ENCODE results near the gene ADARB2. TPM values are rescaled to one million over a fixed set of nuclear protein-coding genes. Genes with fewer than 3 reads are reported as not detected.

Gene ADARB2
- total and polyA plus RNA-seq, 10 of the 15 experiments (the other 5 are each of a cell fraction or from before 2014, with no cell fraction given): 0.02 to 4.1 (median 0.76) TPM

DNA sequence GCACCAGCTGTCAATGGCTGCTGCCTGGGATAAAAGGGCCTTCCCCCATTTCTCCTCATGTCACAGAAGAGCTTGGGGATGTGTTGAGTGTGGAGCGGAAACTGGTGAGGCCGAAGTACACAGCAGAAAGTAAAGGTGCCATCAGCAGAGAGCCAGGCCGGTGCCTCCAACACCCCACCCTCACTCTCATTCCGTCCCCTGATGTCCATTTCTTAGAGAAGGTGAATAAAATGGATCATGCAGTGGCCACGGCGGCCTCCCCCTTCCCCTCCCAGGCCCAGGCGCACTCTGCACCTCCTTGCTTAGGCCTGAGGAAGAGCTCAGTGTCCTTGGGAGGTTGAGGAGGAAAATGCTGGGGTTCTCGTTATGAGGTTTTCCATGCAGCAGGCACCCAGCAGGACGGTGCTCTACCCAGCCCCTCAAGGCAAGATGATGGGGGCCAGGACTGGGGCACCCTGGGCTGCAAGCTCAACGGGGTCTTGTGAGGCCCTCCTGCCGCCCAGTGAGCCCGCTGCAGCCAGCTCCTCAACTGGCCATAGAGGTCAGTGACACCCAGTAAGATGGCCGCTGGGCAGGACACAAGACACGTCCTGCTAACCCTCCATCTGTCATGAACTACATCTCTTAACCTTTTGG is 163.9 kb downstream of the ADARB2 start (continued):
- TF ChIP-seq, protein P1, sequence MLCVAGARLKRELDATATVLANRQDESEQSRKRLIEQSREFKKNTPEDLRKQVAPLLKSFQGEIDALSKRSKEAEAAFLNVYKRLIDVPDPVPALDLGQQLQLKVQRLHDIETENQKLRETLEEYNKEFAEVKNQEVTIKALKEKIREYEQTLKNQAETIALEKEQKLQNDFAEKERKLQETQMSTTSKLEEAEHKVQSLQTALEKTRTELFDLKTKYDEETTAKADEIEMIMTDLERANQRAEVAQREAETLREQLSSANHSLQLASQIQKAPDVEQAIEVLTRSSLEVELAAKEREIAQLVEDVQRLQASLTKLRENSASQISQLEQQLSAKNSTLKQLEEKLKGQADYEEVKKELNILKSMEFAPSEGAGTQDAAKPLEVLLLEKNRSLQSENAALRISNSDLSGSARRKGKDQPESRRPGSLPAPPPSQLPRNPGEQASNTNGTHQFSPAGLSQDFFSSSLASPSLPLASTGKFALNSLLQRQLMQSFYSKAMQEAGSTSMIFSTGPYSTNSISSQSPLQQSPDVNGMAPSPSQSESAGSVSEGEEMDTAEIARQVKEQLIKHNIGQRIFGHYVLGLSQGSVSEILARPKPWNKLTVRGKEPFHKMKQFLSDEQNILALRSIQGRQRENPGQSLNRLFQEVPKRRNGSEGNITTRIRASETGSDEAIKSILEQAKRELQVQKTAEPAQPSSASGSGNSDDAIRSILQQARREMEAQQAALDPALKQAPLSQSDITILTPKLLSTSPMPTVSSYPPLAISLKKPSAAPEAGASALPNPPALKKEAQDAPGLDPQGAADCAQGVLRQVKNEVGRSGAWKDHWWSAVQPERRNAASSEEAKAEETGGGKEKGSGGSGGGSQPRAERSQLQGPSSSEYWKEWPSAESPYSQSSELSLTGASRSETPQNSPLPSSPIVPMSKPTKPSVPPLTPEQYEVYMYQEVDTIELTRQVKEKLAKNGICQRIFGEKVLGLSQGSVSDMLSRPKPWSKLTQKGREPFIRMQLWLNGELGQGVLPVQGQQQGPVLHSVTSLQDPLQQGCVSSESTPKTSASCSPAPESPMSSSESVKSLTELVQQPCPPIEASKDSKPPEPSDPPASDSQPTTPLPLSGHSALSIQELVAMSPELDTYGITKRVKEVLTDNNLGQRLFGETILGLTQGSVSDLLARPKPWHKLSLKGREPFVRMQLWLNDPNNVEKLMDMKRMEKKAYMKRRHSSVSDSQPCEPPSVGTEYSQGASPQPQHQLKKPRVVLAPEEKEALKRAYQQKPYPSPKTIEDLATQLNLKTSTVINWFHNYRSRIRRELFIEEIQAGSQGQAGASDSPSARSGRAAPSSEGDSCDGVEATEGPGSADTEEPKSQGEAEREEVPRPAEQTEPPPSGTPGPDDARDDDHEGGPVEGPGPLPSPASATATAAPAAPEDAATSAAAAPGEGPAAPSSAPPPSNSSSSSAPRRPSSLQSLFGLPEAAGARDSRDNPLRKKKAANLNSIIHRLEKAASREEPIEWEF (IDR thresholded peaks at IDR 0.05; ENCODE audit: insufficient replicate concordance, low read depth, low read length): no peak
- no peak for TF ChIP-seq SMC3 (IDR thresholded peaks at IDR 0.05; ENCODE audit: borderline replicate concordance, low read length)

- no peak overlapping the region for H2AFZ ChIP-seq (ENCODE audit: control insufficient read depth, low read depth, low read length)
- ChIA-PET SMC1A (ENCODE audit: uncharacterized antibody, unreplicated experiment) (no interaction called here), POLR2A (no interaction called here), CTCF (no interaction called here), RAD21 (ENCODE audit: unreplicated experiment) (no interaction called here)
- FAIRE-seq: no peak
- no peak overlapping the region for H3K27ac ChIP-seq (ENCODE audit: control insufficient read depth, insufficient read depth)
- DNase-seq (ENCODE audit: low read depth, low spot score): no peak
- H4K20me1 ChIP-seq (ENCODE audit: control insufficient read depth, insufficient read depth): no peaks in the 10 kb centered on the region
- H3K4me2 ChIP-seq (ENCODE audit: control insufficient read depth, insufficient read depth): no peak overlapping the region
- BruUV-seq (replicated peaks): no TSS peak
- H3K9me3 ChIP-seq (replicated peaks; ENCODE audit: control insufficient read depth, insufficient read depth, low read length): no peaks in the 10 kb centered on the region
- TF ChIP-seq RAD21 (IDR thresholded peaks at IDR 0.05; ENCODE audit: insufficient read depth, low read depth, low read length): 0 out of 2 replicates have a peak, but pooled peaks have one; percentile 10
- no peak for TF ChIP-seq SMAD1 (IDR thresholded peaks at IDR 0.05; ENCODE audit: low read depth, partially characterized antibody)
- TF ChIP-seq NR2F1 (conservative IDR thresholded peaks at IDR 0.05): 0 out of 2 replicates have a peak, but pooled peaks have one; percentile 13
- no peak overlapping the region for H3K4me3 ChIP-seq
- in situ Hi-C loops (cut with MboI): no loop called here
- ATAC-seq: peak; percentile 42; the same call in 2 of the 3 replicates
- H3K27me3 ChIP-seq (replicated peaks in 1 of 2; ENCODE audit: control insufficient read depth in 2 of 2, insufficient read depth in 2 of 2, low read length in 1 of 2): no peaks in the 10 kb centered on the region
- WGBS (ENCODE audit: insufficient coverage, insufficient replicate concordance, low lambda C conversion rate, missing lambda C conversion rate): 19% methylated on average over 10 of the region's 10 CpGs
- H3K79me2 ChIP-seq (ENCODE audit: control insufficient read depth, insufficient read depth, low read length): no peaks in the 10 kb centered on the region
- no peaks in the 10 kb centered on the region for H3K4me1 ChIP-seq (ENCODE audit: control insufficient read depth, insufficient read depth, low read length)
- H3K9ac ChIP-seq (ENCODE audit: control insufficient read depth, insufficient read depth, low read length): no peak overlapping the region
- intact Hi-C loops (cut with micrococcal nuclease; ENCODE audit: unreplicated experiment): no loop called here
- no peaks in the 10 kb centered on the region for H3K36me3 ChIP-seq (ENCODE audit: control insufficient read depth in 2 of 2, insufficient read depth in 2 of 2, low read length in 1 of 2)
Measured at GRCh38 chr10:1572519-1573333, 164.6 kb downstream of the ADARB2 start.

All from GM12878 (cell line).